Coronary artery (tissue), 2 donors: ENCODE data around the gene CHEK1.

ENCODE experiments used
- DNase-seq: peaks from one replicate; pipeline ENCODE4 v3.0.0-alpha.2; 2017; ENCODE audit warnings: low spot score
- H3K27ac ChIP-seq, 2 donors: fragments of 200-600 bp; sonication (generic); one replicate each; pipeline ENCODE4 v1.5.1; 2016 to 2019
- H3K4me3 ChIP-seq: fragments of 200-600 bp; sonication (generic); 2 replicates; pipeline ENCODE4 v1.5.1; 2016; ENCODE audit warnings: mild to moderate bottlenecking, moderate library complexity
- TF ChIP-seq, protein P1 (sequence below): fragments of 200-600 bp; sonication (generic); IDR thresholded peaks from one replicate; pipeline ENCODE4 v1.5.1; 2019; ENCODE audit warnings: antibody characterized with exemption

Gene CHEK1

GRCh38 chr11:125720781-125721180, 95.8 kb downstream of the CHEK1 start:
- H3K4me3 ChIP-seq = no peak overlapping the region
- no peak for DNase-seq
- TF ChIP-seq, protein P1, sequence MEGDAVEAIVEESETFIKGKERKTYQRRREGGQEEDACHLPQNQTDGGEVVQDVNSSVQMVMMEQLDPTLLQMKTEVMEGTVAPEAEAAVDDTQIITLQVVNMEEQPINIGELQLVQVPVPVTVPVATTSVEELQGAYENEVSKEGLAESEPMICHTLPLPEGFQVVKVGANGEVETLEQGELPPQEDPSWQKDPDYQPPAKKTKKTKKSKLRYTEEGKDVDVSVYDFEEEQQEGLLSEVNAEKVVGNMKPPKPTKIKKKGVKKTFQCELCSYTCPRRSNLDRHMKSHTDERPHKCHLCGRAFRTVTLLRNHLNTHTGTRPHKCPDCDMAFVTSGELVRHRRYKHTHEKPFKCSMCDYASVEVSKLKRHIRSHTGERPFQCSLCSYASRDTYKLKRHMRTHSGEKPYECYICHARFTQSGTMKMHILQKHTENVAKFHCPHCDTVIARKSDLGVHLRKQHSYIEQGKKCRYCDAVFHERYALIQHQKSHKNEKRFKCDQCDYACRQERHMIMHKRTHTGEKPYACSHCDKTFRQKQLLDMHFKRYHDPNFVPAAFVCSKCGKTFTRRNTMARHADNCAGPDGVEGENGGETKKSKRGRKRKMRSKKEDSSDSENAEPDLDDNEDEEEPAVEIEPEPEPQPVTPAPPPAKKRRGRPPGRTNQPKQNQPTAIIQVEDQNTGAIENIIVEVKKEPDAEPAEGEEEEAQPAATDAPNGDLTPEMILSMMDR = no peak
- no peak overlapping the region for H3K27ac ChIP-seq

DNA sequence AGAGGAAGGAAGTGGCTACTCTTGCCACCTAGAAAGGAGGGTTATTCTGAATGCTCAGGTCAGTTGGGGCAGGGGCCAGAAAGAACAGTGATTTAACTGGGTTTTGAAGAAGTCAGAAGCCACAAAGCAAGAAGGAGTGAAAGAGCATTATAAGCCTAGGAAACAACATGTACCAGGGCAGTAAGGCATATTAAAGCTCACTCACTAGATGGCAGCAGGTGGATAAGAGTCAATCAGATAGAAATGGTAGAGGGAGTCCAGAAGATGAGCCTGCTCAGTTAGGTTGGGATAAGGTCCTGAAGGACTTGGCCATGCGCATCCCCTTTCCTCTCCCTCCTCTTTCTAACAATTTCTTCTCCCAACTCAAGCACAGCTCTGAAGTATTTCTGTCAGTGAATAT, 99.2 kb downstream of the CHEK1 start:
- no peak overlapping the region for H3K4me3 ChIP-seq
- DNase-seq = no peak
- TF ChIP-seq, protein P1 = no peak
- H3K27ac ChIP-seq = no peak overlapping the region
